Activated CD4-positive, alpha-beta T cell treated with anti-CD3 and anti-CD28 coated beads for 4 hours (primary cell): ENCODE results near the gene PTPRN2.

Experiments
- DNase-seq, 2 donors: peaks; one replicate each; pipeline ENCODE4 v3.0.0-alpha.2; 2020

The PTPRN2 gene

DNA sequence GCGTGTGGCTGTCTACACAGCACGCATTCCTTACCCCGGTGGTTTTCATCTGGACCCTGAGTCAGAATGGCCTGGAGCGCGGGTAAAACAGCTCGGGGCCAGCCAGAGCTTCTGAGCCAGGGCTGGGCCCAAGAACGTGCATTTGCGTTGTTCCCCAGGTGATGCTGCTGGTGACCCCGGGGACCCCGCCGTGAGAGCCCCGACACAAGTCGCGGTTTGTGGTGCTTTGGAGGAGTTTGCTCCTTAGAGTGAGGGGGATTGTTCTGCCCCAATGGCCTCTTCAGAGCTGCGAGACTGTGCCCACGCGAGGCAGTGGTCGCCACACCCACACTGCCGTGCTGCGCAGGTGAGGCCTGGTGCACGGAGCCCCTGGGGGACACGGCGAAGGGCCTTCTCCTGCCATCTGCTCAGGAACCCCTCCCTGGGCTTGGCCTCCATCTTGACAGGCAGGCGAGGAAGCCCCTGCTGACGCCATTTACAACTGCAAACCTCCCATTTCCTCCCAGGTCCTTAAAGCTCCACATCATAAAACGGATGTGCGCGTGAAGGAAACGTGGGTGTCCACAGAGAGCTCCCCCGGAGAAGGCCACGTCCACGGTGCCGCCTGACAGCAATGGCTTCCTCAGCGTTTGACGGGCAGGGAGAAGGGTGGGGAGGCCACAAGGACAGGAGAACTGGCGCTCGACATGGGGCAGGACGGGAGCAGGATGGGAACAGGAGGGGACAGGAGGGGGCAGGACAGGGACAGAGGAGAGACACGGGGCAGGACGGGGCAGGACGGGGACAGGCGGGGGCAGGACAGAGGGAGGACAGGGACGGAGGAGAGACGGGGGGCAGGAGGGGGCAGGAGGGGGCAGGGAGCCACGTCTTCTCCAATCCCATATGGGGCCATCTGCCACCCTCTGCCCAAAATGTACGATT lies 773.6 kb downstream of the PTPRN2 start:
- no peak for DNase-seq

GRCh38 chr7:157813053-157813452 lies 774.6 kb downstream of the PTPRN2 start:
- DNase-seq: no peak

DNA sequence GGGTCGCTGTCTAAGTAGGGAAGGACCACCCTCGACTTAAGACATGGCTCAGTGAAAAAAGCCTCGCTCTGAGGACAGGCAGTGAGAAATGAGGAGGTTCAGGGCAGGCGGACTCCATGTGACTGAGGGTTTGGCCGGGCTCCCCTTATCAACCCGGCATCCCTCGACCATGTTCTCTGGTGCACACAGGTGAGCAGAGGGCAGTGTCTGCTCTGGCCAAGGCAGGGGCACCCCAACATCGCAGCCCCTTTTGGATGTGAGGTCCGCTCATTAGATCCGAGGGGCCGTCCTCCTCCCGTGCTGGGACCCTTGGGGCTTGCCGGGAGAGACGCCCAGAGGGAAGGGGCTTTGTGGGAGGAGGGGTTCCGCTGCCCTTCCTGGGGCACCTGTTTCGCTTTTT lies 775.7 kb downstream of the PTPRN2 start:
- no peak for DNase-seq

DNA sequence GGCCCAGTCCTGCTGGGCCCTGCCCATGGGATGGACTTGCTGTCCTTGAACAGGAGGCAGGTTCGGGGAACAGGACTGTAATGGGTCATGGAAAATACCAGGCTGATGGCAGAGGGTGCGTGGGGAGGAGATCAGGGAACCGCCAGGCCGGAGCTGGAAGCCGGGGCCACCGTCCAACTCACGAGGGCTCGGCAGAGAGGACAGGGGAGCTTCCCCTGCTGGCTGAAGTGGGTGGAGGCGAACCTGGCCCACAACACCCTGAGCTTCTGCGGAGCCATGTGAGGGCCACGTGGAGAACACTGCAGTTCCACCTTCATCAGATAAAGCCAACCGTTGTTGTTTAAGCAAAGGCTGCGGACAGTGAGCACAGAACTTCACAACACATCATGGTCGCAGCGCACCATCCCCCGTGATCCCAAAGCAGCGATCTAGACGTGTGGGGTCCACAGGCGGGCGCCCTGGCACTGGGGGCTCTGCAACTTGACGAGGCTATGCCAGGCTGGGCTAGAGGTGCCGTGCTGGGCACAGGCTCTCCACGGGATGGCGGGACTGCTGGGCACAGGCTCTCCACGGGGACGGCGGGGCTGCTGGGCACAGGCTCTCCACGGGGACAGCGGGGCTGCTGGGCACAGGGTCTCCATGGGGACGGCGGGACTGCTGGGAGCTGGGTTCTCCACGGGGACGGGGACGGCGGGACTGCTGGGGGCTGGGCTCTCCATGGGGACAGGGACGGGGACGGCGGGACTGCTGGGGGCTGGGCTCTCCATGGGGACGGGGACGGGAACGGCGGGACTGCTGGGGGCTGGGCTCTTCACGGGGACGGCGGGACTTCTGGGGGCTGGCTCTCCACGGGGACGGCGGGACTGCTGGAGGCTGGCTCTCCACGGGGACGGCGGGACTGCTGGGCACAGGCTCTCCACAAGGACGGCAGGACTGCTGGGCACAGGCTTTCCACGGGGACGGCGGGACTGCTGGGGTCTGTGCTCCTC lies 777.5 kb downstream of the PTPRN2 start:
- no peak for DNase-seq

GRCh38 chr7:157809154-157809862 lies 778.3 kb downstream of the PTPRN2 start:
- no peak for DNase-seq

DNA sequence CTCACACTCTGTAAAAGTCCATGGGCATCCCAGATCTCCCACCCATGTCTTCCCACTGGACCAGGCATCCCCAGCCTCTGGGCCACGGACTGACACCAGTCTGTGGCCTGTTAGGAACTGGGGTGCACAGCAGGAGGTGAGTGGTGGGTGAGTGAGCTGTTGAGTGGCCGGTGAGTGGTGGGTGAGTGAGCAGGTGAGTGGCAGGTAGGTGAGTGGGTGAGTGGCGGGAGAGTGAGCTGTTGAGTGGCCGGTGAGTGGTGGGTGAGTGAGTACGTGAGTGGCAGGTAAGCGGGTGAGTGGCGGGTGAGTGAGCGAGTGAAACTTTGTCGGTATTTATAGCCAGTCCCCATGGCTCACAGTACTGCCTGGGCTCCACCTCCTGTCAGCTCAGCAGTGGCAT lies 779.6 kb downstream of the PTPRN2 start:
- no peak for DNase-seq

DNA sequence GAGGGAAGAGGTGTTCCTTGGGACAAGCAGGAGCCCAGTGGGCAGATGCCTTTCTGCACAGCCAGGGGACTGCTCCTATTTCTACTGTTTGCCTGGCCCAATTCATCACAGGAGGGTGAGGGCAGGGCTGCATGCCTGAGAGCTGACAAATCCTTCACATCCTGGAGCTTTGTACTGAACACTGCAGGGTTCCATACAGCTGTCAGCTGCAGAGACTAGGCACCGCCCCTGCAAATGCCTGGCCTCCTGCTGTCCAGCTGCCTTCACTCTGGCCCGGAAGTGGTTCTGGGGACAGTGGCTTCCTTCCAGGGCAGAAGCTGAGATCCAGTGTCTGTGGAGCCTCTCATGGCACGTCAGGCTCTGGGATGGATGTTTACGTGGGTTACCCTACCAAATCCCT lies 780.1 kb downstream of the PTPRN2 start:
- DNase-seq: no peak

DNA sequence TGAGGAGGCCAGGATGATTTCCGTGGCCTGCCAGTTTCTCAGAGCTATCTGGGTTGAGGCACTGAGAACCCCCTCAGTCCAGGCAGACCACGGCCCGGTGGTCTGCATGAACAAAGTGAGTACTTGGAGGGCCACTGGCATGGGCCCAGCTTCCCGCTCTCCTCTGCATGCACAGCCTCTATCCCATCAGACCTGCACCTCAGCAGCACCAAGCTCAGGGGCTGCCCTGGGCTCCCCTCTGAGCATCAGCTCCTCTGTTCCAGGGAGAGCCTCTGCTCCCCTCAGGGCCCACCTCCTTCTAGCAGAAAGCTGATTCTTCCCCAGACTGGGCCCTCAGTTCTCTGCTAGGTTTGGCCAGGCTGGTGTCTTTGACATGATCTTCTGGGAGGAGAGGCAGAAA lies 780.9 kb downstream of the PTPRN2 start:
- no peak for DNase-seq

DNA sequence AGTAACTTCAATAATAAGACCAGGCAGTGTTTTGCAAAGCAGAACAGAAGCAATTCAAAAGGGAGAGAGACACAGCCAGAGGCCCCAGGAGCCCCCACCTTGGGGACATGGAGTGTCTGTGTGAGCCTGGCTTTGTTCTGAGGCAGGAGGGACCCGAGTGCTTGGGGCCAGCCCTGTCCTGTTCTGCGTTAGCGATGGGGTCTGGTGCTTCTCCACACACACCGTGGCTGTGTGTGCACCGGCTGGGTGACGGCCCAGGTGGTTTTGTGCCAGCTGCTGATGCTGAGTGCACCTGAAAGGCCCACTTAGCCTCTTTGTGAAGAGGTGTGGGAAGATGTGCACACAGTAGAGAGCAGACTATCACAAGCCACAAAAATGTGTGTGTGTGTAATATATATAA lies 781.9 kb downstream of the PTPRN2 start:
- no peak for DNase-seq

- no peak for DNase-seq
Measured at GRCh38 chr7:157803906-157804305, 783.7 kb downstream of the PTPRN2 start.

DNA sequence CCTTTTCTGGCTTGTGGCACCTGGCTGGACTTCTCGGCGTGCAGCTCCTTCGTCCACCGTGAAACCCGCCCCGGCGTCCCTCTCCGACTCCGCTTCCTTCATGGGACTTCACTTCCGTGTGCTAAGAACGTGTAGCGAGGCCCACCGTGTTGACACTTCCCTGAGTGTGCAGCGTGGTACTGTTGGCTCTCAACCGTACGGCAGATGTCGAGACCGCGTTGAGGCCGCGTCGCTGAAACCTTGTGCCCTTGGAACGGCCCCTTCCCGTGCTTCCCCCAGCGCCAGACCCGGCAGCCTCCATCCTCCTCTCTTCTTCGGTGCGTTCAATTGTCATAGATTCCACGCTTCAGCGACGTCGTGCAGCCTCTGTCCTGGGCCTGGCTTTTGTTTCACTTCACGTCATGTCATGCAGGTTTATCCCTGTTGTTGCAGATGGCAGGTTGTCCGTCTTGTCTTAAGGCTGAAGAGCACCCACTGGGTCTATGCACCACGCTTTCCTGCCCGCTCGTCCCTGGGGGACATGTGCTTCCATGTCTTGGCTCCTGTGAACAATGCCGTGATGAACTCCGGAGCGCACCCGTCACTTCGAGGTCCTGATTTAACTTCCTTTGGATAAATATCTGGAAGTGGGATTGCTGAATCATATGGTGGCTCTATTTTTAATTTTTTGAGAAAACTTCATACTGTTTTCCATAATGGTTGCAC lies 785.5 kb downstream of the PTPRN2 start:
- DNase-seq: no peak

DNA sequence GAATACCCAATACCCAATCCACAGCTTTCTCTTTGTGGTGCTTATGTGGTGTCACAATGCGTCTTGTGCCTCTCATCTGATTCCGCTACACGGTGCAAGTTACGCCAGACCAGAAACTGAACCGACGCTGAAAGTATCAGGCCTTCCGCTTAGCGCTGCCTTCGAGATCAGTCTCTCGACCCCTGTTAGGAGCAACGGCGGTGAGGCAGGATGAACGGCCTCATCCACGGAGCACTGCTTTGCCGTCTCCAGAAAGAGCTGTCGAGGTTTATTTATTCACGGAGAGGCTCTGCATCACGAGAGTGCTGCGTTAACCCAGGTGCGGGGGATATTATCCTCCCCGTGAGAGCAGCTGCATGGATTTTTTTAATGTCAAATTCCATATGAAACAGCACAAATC lies 786.5 kb downstream of the PTPRN2 start:
- no peak for DNase-seq

DNA sequence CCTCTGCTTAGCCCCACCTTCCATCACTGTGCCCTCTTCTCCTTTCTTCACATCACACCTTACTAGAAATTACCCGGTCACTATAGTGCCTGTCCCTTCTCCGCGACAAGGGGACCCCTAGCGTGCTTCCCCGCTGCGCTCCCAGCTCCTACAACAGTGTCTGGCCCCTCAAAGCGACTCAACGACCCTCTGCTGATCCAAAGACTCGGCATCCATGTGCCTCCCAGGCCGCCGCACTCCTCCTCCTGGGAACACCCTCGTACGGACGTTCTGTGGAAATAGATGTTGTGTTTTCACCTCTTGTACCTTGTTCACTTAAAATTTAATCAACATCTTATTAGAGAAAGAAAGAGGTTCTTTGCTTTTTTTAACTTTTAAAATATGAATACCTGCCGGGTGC lies 787.3 kb downstream of the PTPRN2 start:
- DNase-seq: no peak

GRCh38 chr7:157799076-157799685 lies 788.4 kb downstream of the PTPRN2 start:
- DNase-seq: no peak

- DNase-seq: no peak
Measured at GRCh38 chr7:157797361-157797760, 790.3 kb downstream of the PTPRN2 start.

- DNase-seq: no peak
Measured at GRCh38 chr7:157796846-157797245, 790.8 kb downstream of the PTPRN2 start.

- DNase-seq: no peak
Measured at GRCh38 chr7:157795643-157796042, 792.0 kb downstream of the PTPRN2 start.

GRCh38 chr7:157795199-157795598 lies 792.4 kb downstream of the PTPRN2 start:
- DNase-seq: no peak

GRCh38 chr7:157794746-157795065 lies 792.9 kb downstream of the PTPRN2 start:
- no peak for DNase-seq

DNA sequence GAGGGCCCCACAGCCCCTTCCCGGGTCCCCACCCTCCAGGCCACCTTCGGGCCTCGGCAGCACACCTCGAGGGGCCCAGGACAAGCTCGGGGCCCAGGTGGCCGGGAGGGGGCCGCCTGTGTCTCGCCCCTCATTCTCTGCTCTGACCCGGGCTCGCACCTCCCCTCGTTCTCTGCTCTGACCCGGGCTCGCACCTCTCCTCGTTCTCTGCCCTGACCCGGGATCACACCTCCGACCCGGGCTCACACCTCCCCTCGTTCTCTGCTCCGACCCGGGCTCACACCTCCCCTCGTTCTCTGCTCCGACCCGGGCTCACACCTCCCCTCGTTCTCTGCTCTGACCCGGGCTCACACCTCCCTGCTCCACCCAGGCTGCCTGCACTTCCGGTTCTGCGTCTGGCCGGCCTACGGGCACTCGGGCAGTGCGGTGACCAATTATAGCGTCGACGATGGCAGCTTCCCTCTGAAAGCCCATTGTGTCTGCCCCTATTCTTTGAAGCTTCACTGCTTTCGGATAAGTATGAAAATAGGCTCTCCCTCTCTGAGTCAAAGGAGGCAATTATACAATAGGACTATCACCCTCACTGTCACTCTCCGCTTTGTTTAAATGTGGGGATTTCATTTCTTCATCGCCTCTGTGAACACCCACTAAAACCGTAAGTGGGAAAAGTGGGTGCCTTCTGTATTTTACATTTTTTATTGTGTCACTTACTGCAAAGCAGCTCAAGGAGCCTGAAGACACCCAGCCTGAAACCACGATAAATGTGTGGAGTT lies 793.5 kb downstream of the PTPRN2 start:
- DNase-seq: no peak

DNA sequence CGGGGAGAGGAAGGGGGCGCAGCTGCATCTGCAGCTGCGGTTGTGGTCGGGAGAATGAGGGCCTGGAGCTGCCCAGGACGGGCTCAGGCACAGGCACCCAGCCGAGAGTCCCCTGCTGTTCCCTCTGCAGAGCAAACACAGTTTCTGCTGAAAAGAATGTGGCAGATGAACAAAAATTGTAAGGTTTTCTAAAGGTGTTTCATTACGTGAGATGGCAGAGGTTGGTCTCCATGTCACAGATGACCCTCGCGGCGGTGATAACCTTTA lies 794.6 kb downstream of the PTPRN2 start:
- DNase-seq: no peak
